Measurements from ENCODE around the gene PRRT4.
A peak's percentile ranks its signal among the peaks of the same experiment; 100 is the strongest.

Gene PRRT4

DNA sequence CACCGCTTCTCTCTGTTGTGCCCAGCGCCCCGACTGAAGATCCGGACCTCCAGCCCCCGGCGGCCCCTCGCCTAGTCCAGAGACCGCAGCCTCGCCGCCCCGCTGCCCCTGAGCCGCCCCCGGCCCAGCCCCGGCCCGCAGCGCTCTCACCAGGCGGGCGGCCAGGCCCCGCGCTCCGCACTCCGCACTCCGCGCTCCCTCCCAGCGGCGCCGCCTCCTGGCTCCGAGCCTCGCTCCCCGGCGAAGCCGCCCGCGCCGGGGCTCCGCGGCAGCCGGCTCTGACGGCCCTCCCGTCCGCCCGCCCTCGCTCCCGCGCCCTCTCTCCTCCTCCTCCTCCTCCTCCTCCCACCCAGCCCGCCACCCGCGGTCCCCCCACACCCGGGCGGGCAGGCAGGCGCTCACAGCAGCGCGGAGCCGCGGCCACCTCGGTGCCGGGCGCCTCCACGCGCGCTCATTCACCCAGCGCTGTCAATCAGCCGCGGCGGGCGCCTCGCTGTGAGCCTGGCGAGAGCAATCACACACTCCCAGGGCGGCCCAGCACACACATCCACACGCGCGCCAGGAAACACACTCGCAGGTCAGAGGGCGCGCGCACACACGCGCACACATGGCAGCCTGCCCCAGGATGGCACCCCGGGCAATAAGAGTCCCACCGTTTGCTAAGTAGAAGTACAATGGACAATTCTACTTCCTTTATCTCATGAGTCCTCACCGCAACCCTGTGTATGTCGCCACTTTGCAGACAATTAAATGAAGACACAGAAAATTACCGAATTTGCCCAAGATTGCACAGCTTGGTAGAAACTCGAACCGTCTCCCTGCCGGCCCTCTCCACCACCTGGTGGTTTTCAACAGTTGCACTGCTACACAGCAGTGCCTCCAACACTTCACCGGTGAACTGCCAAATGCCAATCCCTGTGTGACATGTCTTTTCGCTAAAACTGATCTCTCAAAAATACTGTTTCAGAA, at the start of gene PRRT4:
PRRT4 (minus strand) TSS at position 280 of the 969 bp plus-strand sequence.
- peak; percentile 41 to 60 for DNase-seq

DNA sequence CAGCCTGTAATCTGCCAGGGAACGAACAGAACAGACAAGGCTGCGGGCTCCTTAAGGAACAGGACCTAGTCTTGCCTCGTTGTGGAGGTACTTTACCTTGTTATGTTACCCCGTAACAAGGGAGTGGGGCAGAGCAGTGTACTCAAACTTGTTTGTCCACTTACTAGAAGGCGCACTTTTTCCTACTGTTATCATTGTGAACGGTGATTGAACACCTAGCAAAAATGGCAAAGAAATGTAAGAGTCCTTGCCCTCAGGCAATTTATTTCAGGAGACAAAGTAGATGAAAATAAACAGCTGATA, 48.9 kb upstream of the PRRT4 start:
- no peak for DNase-seq

GRCh38 chr7:128409596-128410450, 48.3 kb upstream of the PRRT4 start, which contains the start of gene IMPDH1:
TSS of gene IMPDH1 (minus strand) at chr7:128409982. CDS start at chr7:128409901, 81 bp downstream.
- peak; percentile 78 to 91 for DNase-seq

- DNase-seq = no peak
Measured at GRCh38 chr7:128408709-128409595, 47.5 kb upstream of the PRRT4 start.

DNA sequence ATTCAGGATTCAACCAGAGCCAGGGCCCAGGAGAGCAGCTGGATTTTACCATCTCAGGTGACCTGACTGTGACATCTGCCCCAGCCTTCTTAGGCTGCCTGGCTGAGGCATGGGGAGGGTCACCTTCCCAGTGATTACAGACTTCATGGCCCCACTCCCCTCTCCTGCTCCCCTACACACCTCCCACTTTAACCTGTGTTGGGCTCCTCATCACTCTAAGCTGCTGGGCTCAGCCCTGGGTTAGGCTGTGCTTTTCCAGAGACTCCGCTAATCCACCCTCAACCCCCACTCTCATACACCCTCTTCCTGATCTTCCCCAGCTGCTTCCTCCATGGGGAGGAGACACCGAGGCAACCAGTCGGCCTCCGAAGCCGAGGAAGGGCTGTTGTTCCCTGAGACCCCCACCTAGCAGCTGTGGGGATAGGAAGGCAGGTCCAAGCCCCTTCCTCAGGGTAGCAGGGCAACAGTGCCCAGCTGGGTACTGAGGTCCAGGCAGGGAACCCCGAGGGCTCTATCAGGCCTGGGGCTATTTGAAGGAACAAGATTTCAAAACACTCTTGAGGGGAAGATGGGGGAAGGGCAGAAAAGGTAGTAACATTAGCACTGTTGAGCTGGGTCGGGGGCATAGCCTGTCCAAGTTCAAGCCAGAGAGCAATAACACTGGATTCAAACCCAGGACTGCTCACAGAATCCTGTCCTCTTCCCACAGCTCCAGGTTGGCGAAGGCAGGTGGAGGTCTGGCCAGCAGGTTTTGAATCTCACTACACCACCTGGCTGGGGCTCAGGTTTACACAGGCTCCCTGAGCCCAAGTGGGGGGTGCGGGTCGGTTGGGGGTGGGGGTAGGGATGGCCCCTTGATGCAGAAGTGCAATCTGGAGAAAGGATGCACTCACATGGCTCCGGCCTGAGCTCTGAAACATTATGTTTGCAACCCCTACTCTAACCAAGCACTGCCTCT, 46.5 kb upstream of the PRRT4 start:
- DNase-seq = no peak

GRCh38 chr7:128407233-128407589, 45.7 kb upstream of the PRRT4 start:
- no peak for DNase-seq

- DNase-seq = peak in 1 of 2 experiments; percentile 14
Measured at GRCh38 chr7:128406314-128407232, 45.1 kb upstream of the PRRT4 start.

DNA sequence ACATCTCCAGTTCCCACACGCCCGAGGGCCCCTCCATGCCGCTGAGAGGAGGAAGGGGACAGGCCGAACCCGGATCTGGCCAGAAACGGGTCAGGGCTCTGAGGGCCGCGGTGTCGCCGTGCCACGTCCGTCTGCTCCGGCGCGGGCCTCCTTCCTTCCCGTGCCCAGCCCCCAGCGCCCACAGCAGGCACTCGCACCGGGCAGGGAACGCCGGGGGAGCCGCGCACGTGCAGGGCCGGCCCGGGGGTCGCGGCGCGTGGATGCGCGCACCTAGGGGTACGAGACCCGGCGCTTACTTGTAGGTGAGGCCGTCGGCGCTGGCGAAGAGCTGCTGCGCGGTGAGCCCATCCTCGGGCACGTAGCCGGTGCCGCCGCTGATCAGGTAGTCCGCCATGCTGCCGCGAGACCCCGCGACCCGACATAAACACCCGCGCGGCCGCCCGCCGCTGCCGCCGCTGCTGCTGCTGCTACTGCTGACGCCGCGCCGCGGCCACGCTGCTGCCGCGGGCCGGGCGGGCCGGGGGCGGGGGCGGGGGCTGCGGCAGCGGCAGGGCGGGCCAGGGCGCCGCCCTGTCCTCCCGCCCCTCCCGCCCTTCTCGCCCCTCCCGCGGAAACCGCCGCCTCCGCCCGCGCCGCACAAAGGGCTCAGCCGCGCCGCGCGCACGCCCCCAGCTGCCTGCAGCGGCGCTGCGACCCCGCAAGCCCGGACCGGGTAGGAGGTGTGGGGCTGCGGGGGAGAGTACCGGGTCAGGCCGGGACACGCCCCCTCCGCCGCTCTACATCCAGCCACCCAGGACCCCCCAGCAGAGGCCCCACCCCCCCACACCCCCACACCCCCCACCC, 44.2 kb upstream of the PRRT4 start:
- peak; percentile 64 to 65 for DNase-seq

DNA sequence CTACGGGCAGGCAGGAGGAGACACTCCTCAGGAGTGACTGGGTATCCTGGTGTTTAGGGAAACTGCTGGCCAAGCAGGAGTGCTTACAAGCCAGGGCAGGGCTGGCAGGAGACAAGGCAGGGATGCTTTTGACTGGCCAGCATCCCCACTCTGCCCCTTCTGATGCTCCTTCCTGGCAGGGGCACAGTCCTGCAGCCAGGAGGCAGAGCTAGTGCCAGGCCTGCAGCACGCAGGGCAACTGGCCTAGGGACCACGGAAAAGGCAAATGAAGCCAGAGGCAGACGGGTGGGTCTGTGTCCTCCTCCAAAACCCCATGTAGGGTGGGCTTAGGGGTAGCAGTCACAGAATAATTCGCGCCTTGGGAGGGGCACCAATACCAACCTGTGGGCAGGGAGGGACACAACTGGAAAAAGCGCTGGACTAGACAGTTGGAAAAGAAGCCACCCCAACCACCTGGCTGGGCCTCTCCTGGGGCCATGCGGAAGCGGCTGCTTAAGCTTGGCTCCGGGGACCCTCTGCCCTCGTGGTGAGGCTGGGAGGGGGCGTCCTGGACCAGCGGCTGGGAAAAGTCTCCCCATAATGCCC, 43.5 kb upstream of the PRRT4 start:
- DNase-seq = no peak

- DNase-seq = no peak
Measured at GRCh38 chr7:128404143-128404681, 42.7 kb upstream of the PRRT4 start.

- no peak for DNase-seq
Measured at GRCh38 chr7:128403676-128404075, 42.2 kb upstream of the PRRT4 start.

DNA sequence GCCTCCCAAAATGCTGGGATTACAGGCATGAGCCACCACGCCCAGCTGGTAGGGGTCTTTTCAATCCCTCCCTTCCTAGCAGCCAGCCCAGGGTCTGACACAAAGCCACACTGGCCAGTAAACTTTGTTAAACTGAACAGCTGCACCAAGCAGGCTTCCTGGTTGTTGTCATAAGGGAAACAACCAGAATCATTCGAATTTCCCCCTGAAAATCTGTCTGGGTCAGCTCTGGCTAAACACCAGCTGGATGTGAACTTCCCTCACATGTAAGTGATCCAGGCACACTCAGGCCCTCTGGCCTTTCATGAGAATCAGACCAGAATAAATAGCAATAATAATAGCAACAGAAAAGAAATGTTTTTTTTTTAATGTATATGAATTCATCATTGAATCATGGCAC, 40.9 kb upstream of the PRRT4 start:
- no peak for DNase-seq

DNA sequence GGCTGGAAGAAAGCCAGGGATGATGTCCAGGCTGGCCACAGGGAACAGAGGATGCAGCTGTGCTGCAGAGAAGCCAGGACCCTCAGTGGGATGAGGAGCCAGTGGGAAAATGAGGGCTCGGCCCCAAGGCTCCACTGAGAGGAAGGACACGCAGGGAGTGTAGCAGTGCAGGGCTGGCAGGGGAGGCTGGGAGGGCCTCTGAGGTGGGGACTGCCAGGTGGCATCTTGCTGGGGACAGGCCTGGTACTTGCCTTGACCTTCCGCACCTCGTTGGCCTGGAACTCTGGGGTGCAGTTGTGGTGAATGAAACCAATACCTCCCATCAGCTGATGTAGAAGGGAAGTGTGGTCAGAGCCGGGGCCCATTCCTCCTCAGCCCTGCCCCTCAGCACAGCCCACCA, 39.1 kb upstream of the PRRT4 start:
- no peak for DNase-seq

DNA sequence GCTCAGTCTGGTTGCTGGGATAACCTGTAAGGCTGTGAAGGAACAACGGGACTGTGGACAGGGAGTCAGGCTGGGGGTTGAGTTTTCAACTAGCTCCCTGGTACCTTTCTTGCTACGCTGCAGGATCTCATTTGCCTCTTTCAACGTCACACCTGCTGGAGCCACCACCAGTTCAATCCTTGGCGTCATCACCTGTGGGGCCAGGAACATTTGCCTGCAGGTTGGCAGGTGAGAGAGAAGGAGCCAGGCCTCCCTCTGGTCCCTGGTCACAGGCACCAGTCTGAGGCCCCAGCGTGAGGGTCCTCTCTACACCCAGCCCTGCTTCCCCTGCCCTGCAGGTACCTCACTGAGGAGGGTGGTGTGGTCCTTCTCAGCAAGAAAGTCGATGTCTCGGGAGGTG, 38.5 kb upstream of the PRRT4 start:
- no peak for DNase-seq

GRCh38 chr7:128398841-128399135, 37.3 kb upstream of the PRRT4 start:
- no peak for DNase-seq

- peak; percentile 19 to 33 for DNase-seq
Measured at GRCh38 chr7:128398016-128398840, 36.7 kb upstream of the PRRT4 start.

DNA sequence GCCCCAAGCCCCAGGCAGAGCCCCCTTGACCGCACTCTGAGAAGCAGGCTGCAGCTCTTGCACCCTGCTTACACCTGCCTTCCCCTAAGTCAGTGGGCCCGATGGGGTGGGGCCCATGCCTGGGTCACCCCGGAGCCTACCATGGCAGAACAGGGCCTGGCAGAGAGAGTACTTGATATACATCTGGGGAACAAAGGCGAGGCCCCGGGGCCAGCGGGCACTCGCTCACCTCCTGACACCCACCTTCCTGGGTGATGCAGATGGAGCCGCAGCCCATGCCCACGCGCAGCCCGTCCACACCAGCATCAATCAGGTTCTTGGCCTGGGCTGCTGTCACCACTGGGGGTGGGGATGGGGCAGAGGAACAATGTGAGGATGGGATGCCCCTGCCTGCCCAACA, 34.9 kb upstream of the PRRT4 start:
- DNase-seq = no peak

GRCh38 chr7:128395748-128396147, 34.3 kb upstream of the PRRT4 start:
- no peak for DNase-seq
